ENCODE data around the gene NMNAT2. TPM values are rescaled to one million over a fixed set of nuclear protein-coding genes. Genes with fewer than 3 reads are reported as not detected.

Gene NMNAT2
- polyA plus RNA-seq, 3 donors, result 0.22 to 0.43 TPM; not detected in 1

GRCh38 chr1:183372586-183373230 is 45.5 kb downstream of the NMNAT2 start:
- H2AFZ ChIP-seq (ENCODE audit: insufficient read depth, low read depth, low read length, poor library complexity, severe bottlenecking), result no peak overlapping the region
- H3K36me3 Mint-ChIP-seq, result no peaks in the 10 kb centered on the region
- peaks cover 4 to 7% of the 10 kb centered on the region in 2 donors for H3K4me1 ChIP-seq (ENCODE audit: control insufficient read depth in 1 of 2, insufficient read depth in 2 of 2, low read length in 2 of 2)
- peaks cover 11% of the 10 kb centered on the region for H3K4me1 Mint-ChIP-seq
- H3K4me3 Mint-ChIP-seq, result no peak overlapping the region
- peak overlapping the region in 1 of 7 donors; percentile 15 for H3K27ac Mint-ChIP-seq
- H3K27me3 ChIP-seq (ENCODE audit: control insufficient read depth in 2 of 2, insufficient read depth in 2 of 2, low read length in 2 of 2), result peaks cover 6 to 8% of the 10 kb centered on the region in 2 donors
- no peaks in the 10 kb centered on the region for H3K79me2 ChIP-seq (ENCODE audit: insufficient read depth, low read length)
- no peak for DNase-seq
- H3K4me2 ChIP-seq (replicated peaks; ENCODE audit: extremely low read depth, low read length, poor library complexity, severe bottlenecking), result no peak overlapping the region
- H3K9ac ChIP-seq (ENCODE audit: insufficient read depth, low read length, poor library complexity, severe bottlenecking), result no peak overlapping the region
- no peak for TF ChIP-seq CTCF (IDR thresholded peaks at IDR 0.05)
- 100% methylated on average over 1 of the region's 4 CpGs for WGBS (ENCODE audit: insufficient coverage)
- no peaks in the 10 kb centered on the region for H3K36me3 ChIP-seq (replicated peaks in 1 of 2; ENCODE audit: control insufficient read depth in 1 of 2, insufficient read depth in 2 of 2, low read length in 2 of 2)
- no peak overlapping the region for H3K4me3 ChIP-seq (replicated peaks in 1 of 3; ENCODE audit: low read depth in 2 of 3, low read length in 3 of 3)
- no peaks in the 10 kb centered on the region for H3K9me3 ChIP-seq (replicated peaks in 1 of 2; ENCODE audit: control insufficient read depth in 1 of 2, insufficient read depth in 1 of 2, low read length in 2 of 2)
- H3K27me3 Mint-ChIP-seq (ENCODE audit: low read depth in 3 of 3), result peaks cover 0 to 25% (median 21%) of the 10 kb centered on the region in 3 donors
- H4K20me1 ChIP-seq (ENCODE audit: insufficient read depth, low read length), result no peaks in the 10 kb centered on the region
- no peak overlapping the region for H3K27ac ChIP-seq (ENCODE audit: low read depth in 1 of 2, low read length in 2 of 2)
- intact Hi-C loops (cut with micrococcal nuclease), result no loop called here
- peaks cover 0 to 4% (median 2%) of the 10 kb centered on the region in 7 donors for H3K9me3 Mint-ChIP-seq

GRCh38 chr1:183370399-183371058 is 47.7 kb downstream of the NMNAT2 start:
- H4K20me1 ChIP-seq (ENCODE audit: insufficient read depth, low read length), result no peaks in the 10 kb centered on the region
- no peak for DNase-seq
- H3K9me3 Mint-ChIP-seq, result peaks cover 0 to 2% (median 0%) of the 10 kb centered on the region in 7 donors
- H3K27ac ChIP-seq (ENCODE audit: low read depth in 1 of 2, low read length in 2 of 2), result no peak overlapping the region
- H2AFZ ChIP-seq (ENCODE audit: insufficient read depth, low read depth, low read length, poor library complexity, severe bottlenecking), result no peak overlapping the region
- peaks cover 11% of the 10 kb centered on the region for H3K4me1 Mint-ChIP-seq
- H3K4me3 ChIP-seq (replicated peaks in 1 of 3; ENCODE audit: low read depth in 2 of 3, low read length in 3 of 3), result no peak overlapping the region
- H3K27ac Mint-ChIP-seq, result peak overlapping the region in 1 of 7 donors; percentile 52
- peaks cover 0 to 24% (median 20%) of the 10 kb centered on the region in 3 donors for H3K27me3 Mint-ChIP-seq (ENCODE audit: low read depth in 3 of 3)
- peaks cover 0 to 6% of the 10 kb centered on the region in 2 donors for H3K27me3 ChIP-seq (ENCODE audit: control insufficient read depth in 2 of 2, insufficient read depth in 2 of 2, low read length in 2 of 2)
- H3K36me3 ChIP-seq (replicated peaks in 1 of 2; ENCODE audit: control insufficient read depth in 1 of 2, insufficient read depth in 2 of 2, low read length in 2 of 2), result no peaks in the 10 kb centered on the region
- H3K79me2 ChIP-seq (ENCODE audit: insufficient read depth, low read length), result no peaks in the 10 kb centered on the region
- H3K4me2 ChIP-seq (replicated peaks; ENCODE audit: extremely low read depth, low read length, poor library complexity, severe bottlenecking), result no peak overlapping the region
- no peak overlapping the region for H3K9ac ChIP-seq (ENCODE audit: insufficient read depth, low read length, poor library complexity, severe bottlenecking)
- H3K4me3 Mint-ChIP-seq, result no peak overlapping the region
- no peaks in the 10 kb centered on the region for H3K9me3 ChIP-seq (replicated peaks in 1 of 2; ENCODE audit: control insufficient read depth in 1 of 2, insufficient read depth in 1 of 2, low read length in 2 of 2)
- WGBS (ENCODE audit: insufficient coverage), result 86% methylated on average over 3 of the region's 8 CpGs
- intact Hi-C loops (cut with micrococcal nuclease), result no loop called here
- H3K36me3 Mint-ChIP-seq, result no peaks in the 10 kb centered on the region
- no peak for TF ChIP-seq CTCF (IDR thresholded peaks at IDR 0.05)
- peaks cover 4 to 7% of the 10 kb centered on the region in 2 donors for H3K4me1 ChIP-seq (ENCODE audit: control insufficient read depth in 1 of 2, insufficient read depth in 2 of 2, low read length in 2 of 2)

Measured in CD14-positive monocyte (primary cell).